ENCODE results near the gene VILL. TPM values are rescaled to one million over a fixed set of nuclear protein-coding genes. Genes with fewer than 3 reads are reported as not detected.

The VILL gene
- total and polyA plus RNA-seq, 10 of the 15 experiments (the other 5 are each of a cell fraction or from before 2014, with no cell fraction given) = 0.15 to 5.4 (median 2.1) TPM; not detected in 1

DNA sequence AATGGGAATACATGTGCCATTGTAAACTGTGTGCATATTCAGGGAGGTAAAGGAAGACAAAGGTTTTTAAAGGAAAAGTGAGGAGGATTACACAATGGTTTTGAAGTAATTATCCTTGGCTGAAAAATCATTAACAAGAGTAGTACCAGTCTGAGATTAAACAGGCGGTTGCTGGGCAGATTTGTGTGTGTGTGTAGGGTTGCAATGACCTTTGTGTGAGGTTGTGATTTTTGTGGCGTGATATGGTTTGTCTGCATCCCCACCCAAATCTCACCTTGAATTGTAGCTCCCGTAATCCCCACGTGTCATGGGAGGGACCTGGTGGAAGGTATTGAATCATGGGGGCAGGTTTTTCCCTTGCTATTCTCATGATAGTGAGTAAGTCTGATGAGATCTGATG lies 55.4 kb downstream of the VILL start:
- ChIA-PET RAD21 (ENCODE audit: unreplicated experiment) (no interaction called here), SMC1A (ENCODE audit: uncharacterized antibody, unreplicated experiment) (no interaction called here), POLR2A (no interaction called here), CTCF (no interaction called here)
- no peak for FAIRE-seq
- in situ Hi-C loops (cut with MboI) = no loop called here
- no peaks in the 10 kb centered on the region; a peak in 1 of 4 replicates for H3K27me3 ChIP-seq (replicated peaks in 1 of 2; ENCODE audit: control insufficient read depth in 2 of 2, insufficient read depth in 2 of 2, low read length in 1 of 2)
- no peaks in the 10 kb centered on the region for H3K79me2 ChIP-seq (ENCODE audit: control insufficient read depth, insufficient read depth, low read length)
- no peak for DNase-seq (ENCODE audit: low read depth, low spot score)
- H3K4me3 ChIP-seq = no peak overlapping the region
- no peak for ATAC-seq
- H3K27ac ChIP-seq (ENCODE audit: control insufficient read depth, insufficient read depth) = no peak overlapping the region
- no TSS peak for BruUV-seq (replicated peaks)
- H2AFZ ChIP-seq (ENCODE audit: control insufficient read depth, low read depth, low read length) = no peak overlapping the region
- 28% methylated on average over 4 of the region's 4 CpGs for WGBS (ENCODE audit: insufficient coverage, insufficient replicate concordance, low lambda C conversion rate, missing lambda C conversion rate)
- no peak overlapping the region for H3K9ac ChIP-seq (ENCODE audit: control insufficient read depth, insufficient read depth, low read length)
- H3K4me2 ChIP-seq (ENCODE audit: control insufficient read depth, insufficient read depth) = no peak overlapping the region
- H4K20me1 ChIP-seq (ENCODE audit: control insufficient read depth, insufficient read depth) = no peaks in the 10 kb centered on the region
- TF ChIP-seq CBFB (IDR thresholded peaks at IDR 0.05; ENCODE audit: low read depth) = no peak
- TF ChIP-seq, protein P1, sequence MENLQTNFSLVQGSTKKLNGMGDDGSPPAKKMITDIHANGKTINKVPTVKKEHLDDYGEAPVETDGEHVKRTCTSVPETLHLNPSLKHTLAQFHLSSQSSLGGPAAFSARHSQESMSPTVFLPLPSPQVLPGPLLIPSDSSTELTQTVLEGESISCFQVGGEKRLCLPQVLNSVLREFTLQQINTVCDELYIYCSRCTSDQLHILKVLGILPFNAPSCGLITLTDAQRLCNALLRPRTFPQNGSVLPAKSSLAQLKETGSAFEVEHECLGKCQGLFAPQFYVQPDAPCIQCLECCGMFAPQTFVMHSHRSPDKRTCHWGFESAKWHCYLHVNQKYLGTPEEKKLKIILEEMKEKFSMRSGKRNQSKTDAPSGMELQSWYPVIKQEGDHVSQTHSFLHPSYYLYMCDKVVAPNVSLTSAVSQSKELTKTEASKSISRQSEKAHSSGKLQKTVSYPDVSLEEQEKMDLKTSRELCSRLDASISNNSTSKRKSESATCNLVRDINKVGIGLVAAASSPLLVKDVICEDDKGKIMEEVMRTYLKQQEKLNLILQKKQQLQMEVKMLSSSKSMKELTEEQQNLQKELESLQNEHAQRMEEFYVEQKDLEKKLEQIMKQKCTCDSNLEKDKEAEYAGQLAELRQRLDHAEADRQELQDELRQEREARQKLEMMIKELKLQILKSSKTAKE (IDR thresholded peaks at IDR 0.05; ENCODE audit: low read depth, poor library complexity, severe bottlenecking) = no peak
- no peak for TF ChIP-seq ZNF274 (IDR thresholded peaks at IDR 0.05; ENCODE audit: insufficient read depth, insufficient read length)
- TF ChIP-seq REST (IDR thresholded peaks at IDR 0.05; ENCODE audit: low read depth, low read length) = no peak
- TF ChIP-seq MAX (IDR thresholded peaks at IDR 0.05; ENCODE audit: low read depth, low read length) = no peak
- TF ChIP-seq IRF4 (IDR thresholded peaks at IDR 0.05; ENCODE audit: low read depth, low read length) = no peak
- TF ChIP-seq ZNF384 (IDR thresholded peaks at IDR 0.05; ENCODE audit: borderline replicate concordance, low read depth, low read length) = no peak
- TF ChIP-seq SIX5 (IDR thresholded peaks at IDR 0.05; ENCODE audit: low read depth, low read length, severe bottlenecking) = no peak
- TF ChIP-seq ZNF622 (IDR thresholded peaks at IDR 0.05) = no peak
- TF ChIP-seq ETV6 (conservative IDR thresholded peaks at IDR 0.05 in 1 of 2, IDR thresholded peaks at IDR 0.05 in 1 of 2; ENCODE audit: borderline replicate concordance in 1 of 2, low read depth in 1 of 2) = no peak
- no peak for TF ChIP-seq IRF3 (IDR thresholded peaks at IDR 0.05)
- TF ChIP-seq NFYB (IDR thresholded peaks at IDR 0.05; ENCODE audit: insufficient read depth, low read depth, low read length) = no peak
- TF ChIP-seq PML (IDR thresholded peaks at IDR 0.05; ENCODE audit: low read length) = no peak
- TF ChIP-seq CHD4 (IDR thresholded peaks at IDR 0.05) = no peak
- TF ChIP-seq, protein P2, sequence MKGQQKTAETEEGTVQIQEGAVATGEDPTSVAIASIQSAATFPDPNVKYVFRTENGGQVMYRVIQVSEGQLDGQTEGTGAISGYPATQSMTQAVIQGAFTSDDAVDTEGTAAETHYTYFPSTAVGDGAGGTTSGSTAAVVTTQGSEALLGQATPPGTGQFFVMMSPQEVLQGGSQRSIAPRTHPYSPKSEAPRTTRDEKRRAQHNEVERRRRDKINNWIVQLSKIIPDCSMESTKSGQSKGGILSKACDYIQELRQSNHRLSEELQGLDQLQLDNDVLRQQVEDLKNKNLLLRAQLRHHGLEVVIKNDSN (IDR thresholded peaks at IDR 0.05; ENCODE audit: borderline replicate concordance, extremely low read length, insufficient read depth, low read depth, low read length) = no peak
- no peak for TF ChIP-seq PAX8 (IDR thresholded peaks at IDR 0.05)
- TF ChIP-seq RB1 (IDR thresholded peaks at IDR 0.05; ENCODE audit: borderline replicate concordance) = no peak
- H3K36me3 ChIP-seq (ENCODE audit: control insufficient read depth in 2 of 2, insufficient read depth in 2 of 2, low read length in 1 of 2) = no peaks in the 10 kb centered on the region
- no peaks in the 10 kb centered on the region for H3K9me3 ChIP-seq (replicated peaks; ENCODE audit: control insufficient read depth, insufficient read depth, low read length)
- intact Hi-C loops (cut with micrococcal nuclease; ENCODE audit: unreplicated experiment) = no loop called here
- no peaks in the 10 kb centered on the region for H3K4me1 ChIP-seq (ENCODE audit: control insufficient read depth, insufficient read depth, low read length)
